GM18519 (cell line): Measurements from ENCODE around the gene GOLGA6C.
"Not testable (repeated sequence)": the region's sequence is repeated elsewhere in the genome, so short reads cannot be mapped to it uniquely, and the experiment has no call there.

Experiments
- ATAC-seq: cut with Tn5 transposase; IDR thresholded peaks from one replicate; pipeline ENCODE4 v1.9.1; 2021; ENCODE audit warnings: mild to moderate bottlenecking, moderate library complexity; ENCODE audit not compliant: unreplicated experiment, low FRiP score

Gene GOLGA6C

GRCh38 chr15:75258034-75258433 is at the start of gene GOLGA6C:
GOLGA6C (plus strand) TSS chr15:75258334; CDS start chr15:75258599, 265 bp downstream.
- ATAC-seq: not testable (repeated sequence)

- ATAC-seq: no peak
These were observed 49.4 kb upstream of the GOLGA6C start for GRCh38 chr15:75208501-75209288.

DNA sequence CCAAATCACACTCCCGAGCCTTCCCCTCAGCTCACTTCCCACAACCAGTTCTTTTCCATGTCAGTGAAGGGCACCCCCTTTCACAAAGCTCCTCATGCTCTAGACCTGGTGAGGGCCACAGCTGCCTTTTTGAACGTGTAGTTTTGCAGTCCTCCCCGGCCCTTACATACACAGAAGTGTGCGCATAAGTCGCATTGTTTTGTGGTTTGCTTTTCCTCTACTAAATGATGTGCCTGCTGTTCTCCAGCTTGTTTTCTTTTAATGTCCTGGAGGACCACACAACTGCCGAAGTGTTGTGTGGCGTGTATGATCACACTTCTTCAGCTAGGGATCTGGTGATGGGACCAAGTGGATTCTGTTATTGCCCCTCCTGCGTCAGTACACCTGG is 48.9 kb upstream of the GOLGA6C start:
- no peak for ATAC-seq

DNA sequence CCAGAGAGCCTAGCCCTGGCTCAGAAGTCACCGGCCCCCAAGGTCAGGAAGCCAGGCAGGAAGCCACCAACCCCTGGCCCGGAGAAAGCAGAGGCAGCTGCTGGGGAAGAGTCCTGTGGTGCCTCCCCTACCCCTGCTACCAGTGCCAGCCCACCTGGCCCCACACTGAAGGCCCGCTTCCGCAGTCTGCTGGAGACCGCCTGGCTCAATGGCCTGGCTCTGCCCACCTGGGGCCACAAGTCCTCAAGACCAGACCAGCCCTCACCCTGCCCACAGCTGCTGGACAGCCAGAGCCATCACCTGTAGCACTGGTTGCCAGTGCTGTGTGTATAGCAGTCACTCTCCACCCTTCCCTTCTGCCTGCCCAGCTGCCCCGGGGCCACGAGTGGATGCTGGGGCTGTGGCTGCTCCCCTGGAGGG is 47.3 kb upstream of the GOLGA6C start:
- ATAC-seq: no peak

DNA sequence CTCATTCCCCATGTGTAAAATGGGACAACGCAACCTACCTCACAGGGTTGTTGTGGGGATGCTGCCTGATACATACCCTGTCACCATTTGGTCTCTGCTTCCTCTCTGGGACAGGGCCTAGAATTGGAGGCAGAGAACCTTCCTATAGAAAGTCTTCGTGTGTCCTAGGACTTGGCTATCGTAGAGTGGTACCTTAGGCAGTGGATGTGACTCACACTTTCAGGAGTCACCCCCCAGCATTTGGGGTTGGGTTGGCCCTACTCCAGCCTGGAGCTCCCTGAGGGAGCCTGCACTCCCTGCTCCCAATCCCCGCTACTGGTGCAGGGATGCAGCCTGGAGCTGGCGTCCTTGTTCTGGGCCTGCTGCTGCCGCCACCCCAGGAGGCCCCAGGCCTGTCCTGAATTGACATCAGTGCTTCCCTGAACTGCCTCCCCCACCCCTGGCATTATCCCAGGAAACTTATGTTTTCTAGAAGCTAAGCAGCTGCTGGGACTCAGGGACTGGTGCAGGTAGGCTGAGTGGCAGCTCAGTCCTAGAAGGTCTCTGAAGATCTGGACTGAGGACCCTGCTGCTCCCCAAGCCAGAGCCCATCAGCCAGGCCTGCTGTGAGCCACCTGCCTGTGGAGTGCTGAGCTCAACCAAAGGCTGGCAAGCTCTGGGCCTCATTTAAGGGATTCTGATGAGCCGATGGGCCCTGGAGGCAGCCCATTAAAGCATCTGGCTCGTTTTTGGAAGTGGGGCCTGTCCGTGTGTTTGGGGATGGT is 46.5 kb upstream of the GOLGA6C start:
- ATAC-seq: no peak

GRCh38 chr15:75212200-75212858 is 45.8 kb upstream of the GOLGA6C start:
- no peak for ATAC-seq

GRCh38 chr15:75213212-75213767 is 44.8 kb upstream of the GOLGA6C start:
- ATAC-seq: no peak

GRCh38 chr15:75213768-75214221 is 44.3 kb upstream of the GOLGA6C start:
- no peak for ATAC-seq

GRCh38 chr15:75214293-75215096 is 43.6 kb upstream of the GOLGA6C start:
- no peak for ATAC-seq

DNA sequence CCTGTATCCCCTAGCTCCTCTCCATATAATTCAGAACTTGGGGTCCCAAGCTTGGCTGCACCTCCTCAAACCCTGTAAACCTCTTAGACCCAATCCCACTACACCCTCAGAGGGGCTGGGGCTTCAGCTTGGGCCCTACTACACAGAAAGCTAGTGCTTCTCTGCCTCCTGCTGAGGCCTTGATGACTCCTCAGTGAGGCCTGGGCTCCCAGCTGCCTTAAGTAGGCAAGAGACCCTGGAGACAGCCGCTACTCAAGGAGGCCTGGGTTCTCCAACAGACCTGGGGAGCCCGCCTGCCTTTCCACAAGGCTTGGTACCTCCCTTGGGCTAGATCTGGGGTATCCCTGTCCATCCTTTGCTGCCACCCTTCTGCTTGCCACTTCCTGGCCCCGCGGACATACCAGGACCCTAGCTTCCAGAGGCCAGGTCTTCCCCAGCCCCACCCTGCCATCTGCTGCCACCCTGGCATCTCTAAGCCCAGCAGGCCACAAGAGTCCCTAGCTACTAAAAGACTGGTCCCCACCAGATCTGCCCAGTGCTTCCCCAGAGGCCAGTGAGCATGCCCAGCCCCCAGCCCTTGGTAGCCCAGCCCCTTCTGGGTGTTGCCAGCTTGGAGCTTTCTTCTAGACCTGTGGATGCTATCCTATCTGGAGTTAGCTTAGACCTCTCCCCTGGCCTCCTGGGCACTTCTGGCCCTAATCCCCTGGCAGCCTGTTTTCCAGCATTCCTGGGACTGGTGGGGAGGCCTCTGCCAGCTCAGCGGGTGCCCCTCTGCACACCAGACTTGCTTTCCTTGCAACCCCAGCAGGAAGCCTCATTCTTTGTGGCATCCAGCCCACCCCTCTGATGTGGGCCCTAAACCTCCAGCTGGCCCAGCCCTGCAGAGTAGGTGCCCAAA is 42.8 kb upstream of the GOLGA6C start:
- no peak for ATAC-seq

- ATAC-seq: no peak
These were observed 41.1 kb upstream of the GOLGA6C start for GRCh38 chr15:75217012-75217411.

GRCh38 chr15:75217574-75217973 is 40.6 kb upstream of the GOLGA6C start:
- not testable (repeated sequence) for ATAC-seq

GRCh38 chr15:75219507-75219929 is 38.6 kb upstream of the GOLGA6C start:
- not testable (repeated sequence) for ATAC-seq

DNA sequence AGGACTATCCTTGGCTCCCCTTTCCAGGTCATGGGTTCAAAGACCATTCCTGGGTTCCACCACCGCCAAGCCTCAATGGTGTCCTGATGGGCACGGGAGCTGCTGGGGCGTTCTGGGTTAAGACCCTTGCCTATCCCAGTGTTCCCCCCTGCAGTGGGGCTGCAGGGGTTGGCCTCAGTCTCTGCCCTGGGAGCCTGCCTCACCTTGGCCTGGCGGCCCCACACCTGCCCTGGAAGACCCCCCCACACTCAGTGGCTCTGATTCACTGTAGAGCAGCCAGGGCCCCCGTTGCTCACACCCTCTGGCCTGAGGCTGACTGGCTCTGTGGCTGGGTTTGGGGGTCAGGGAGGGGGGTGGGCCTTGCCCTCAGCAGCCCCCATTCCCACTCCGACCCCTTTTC is 34.4 kb upstream of the GOLGA6C start:
- no peak for ATAC-seq

DNA sequence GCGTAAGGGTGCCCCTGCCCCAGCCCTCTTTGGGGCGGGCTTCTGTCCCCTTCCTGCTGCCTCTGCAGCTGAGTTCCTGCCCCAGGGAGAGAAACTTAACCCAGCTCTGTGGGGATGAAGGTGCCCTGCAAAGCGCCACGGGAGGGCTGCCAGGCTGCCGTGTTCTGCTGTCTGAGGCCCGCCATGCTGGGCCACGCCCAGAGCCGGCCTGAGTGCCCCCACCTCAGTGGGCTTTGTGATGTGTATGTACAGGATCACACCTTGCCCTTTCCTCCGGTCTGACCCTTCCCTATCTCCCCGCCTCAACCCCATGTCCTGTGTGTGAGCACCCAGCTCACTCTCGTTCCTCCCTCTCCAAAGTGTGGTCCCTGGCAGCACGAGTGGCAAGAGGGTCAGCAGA is 33.9 kb upstream of the GOLGA6C start:
- no peak for ATAC-seq

DNA sequence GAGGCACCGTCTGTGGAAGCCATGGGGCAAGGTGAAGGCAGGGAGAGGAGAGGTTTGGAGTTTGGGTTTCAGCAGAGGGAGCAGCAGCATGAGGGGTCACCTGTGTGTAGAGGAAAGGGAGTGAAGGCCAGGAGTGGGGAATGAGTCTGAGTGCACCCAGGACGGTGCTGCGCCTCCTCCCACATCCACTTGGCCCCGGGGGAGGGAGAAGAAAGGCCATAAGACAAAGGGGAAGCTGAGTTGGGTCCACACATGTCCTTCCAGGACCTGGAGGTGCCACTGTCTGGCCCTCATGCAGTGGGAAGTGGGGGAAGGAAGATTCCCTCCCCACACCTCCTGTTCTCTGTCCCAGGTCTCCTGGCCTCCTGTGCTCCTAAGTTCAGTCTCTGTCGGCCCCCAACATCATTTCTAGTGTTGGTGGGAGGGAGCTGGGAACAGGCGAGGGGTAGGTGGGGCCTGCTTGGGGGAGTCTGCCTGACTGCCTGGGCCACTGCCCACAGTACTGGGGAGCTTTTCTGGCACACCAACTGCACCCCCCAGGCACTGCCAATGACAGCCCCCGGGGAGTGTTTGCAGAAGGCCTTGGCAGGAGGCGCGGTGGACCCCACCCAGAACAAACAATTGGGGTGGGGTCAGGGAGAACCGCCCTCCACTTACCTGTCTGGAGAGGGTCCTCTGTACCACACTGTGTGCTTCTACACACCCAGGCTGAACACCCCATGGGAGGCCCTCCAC is 32.9 kb upstream of the GOLGA6C start:
- ATAC-seq: not testable (repeated sequence)

- ATAC-seq: no peak
These were observed 32.0 kb upstream of the GOLGA6C start for GRCh38 chr15:75225951-75226732.

- not testable (repeated sequence) for ATAC-seq
These were observed 31.0 kb upstream of the GOLGA6C start for GRCh38 chr15:75227112-75227511.
